Cardiac muscle cell (in vitro differentiated cells and primary cell): Measurements from ENCODE around the gene GAN. TPM values are rescaled to one million over a fixed set of nuclear protein-coding genes. Genes with fewer than 3 reads are reported as not detected.
A peak's percentile ranks its signal among the peaks of the same experiment; 100 is the strongest.

Experiments used
- DNase-seq, 2 donors: peaks; one replicate each; pipeline versions ENCODE4 v3.0.0 to v3.0.0-alpha.2; 2010 to 2017; ENCODE audit warnings: low read depth in 1 of 2, low spot score in 1 of 2
- H3K27ac ChIP-seq: fragments of 200-600 bp; sonication (generic); 2 replicates; pipeline ENCODE4 v1.5.1; 2016
- H3K27me3 ChIP-seq: fragments of 200-600 bp; sonication (generic); 2 replicates; pipeline ENCODE4 v1.6.0; 2016; ENCODE audit warnings: control low read depth
- H3K36me3 ChIP-seq: fragments of 200-600 bp; sonication (generic); 2 replicates; pipeline ENCODE4 v1.5.1; 2016; ENCODE audit warnings: control low read depth
- H3K4me1 ChIP-seq: fragments of 200-600 bp; sonication (generic); 2 replicates; pipeline ENCODE4 v1.8.1; 2017; ENCODE audit warnings: low read depth, mild to moderate bottlenecking, mixed run types
- H3K4me3 ChIP-seq: fragments of 200-600 bp; sonication (generic); 2 replicates; pipeline ENCODE4 v1.5.1; 2016; ENCODE audit warnings: mild to moderate bottlenecking
- H3K9me3 ChIP-seq: fragments of 200-600 bp; sonication (generic); 2 replicates; pipeline ENCODE4 v1.5.1; 2017; ENCODE audit warnings: low read depth, mild to moderate bottlenecking, control low read depth
- polyA plus RNA-seq: library from polyadenylated mRNA; unstranded; fragments of >200 nt; fragmentation: Nextera tagmentation; extraction: Ambion mirVana; gene quantifications from 2 replicates; pipeline ENCODE4 v1.2.1, GENCODE V29; 2016
- total RNA-seq: library from RNA; depleted of rRNA; stranded (reverse); fragments of >200 nt; gene quantifications from 2 replicates; pipeline ENCODE4 v1.2.3, GENCODE V29; 2016
- TF ChIP-seq, protein P1 (sequence below): IDR thresholded peaks from 2 replicates; pipeline ENCODE4 v1.5.1; 2012; ENCODE audit warnings: low read depth, mild to moderate bottlenecking, low read length

GAN gene
- total and polyA plus RNA-seq, 2 experiments from 2014 or later: 2.7 to 30.8 TPM

- Histone ChIP-seq H3K9me3 (no peaks in the 10 kb centered on the region), H3K4me1 (no peaks in the 10 kb centered on the region), H3K27me3 (no peaks in the 10 kb centered on the region), H3K36me3 (no peaks in the 10 kb centered on the region), H3K4me3 (no peak overlapping the region), H3K27ac (no peak overlapping the region)
- peak; percentile 48 to 64 for DNase-seq
- TF ChIP-seq, protein P1, sequence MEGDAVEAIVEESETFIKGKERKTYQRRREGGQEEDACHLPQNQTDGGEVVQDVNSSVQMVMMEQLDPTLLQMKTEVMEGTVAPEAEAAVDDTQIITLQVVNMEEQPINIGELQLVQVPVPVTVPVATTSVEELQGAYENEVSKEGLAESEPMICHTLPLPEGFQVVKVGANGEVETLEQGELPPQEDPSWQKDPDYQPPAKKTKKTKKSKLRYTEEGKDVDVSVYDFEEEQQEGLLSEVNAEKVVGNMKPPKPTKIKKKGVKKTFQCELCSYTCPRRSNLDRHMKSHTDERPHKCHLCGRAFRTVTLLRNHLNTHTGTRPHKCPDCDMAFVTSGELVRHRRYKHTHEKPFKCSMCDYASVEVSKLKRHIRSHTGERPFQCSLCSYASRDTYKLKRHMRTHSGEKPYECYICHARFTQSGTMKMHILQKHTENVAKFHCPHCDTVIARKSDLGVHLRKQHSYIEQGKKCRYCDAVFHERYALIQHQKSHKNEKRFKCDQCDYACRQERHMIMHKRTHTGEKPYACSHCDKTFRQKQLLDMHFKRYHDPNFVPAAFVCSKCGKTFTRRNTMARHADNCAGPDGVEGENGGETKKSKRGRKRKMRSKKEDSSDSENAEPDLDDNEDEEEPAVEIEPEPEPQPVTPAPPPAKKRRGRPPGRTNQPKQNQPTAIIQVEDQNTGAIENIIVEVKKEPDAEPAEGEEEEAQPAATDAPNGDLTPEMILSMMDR: peak; percentile 63
These were observed 114.3 kb downstream of the GAN start for GRCh38 chr16:81429045-81429521.

- H3K4me3 ChIP-seq: no peak overlapping the region
- no peaks in the 10 kb centered on the region for H3K9me3 ChIP-seq
- DNase-seq: peak in 1 of 2 donors; percentile 78
- TF ChIP-seq, protein P1: no peak
- no peaks in the 10 kb centered on the region for H3K4me1 ChIP-seq
- no peaks in the 10 kb centered on the region for H3K36me3 ChIP-seq
- H3K27me3 ChIP-seq: no peaks in the 10 kb centered on the region
- H3K27ac ChIP-seq: no peak overlapping the region
These were observed 117.0 kb downstream of the GAN start for GRCh38 chr16:81431554-81432353.

DNA sequence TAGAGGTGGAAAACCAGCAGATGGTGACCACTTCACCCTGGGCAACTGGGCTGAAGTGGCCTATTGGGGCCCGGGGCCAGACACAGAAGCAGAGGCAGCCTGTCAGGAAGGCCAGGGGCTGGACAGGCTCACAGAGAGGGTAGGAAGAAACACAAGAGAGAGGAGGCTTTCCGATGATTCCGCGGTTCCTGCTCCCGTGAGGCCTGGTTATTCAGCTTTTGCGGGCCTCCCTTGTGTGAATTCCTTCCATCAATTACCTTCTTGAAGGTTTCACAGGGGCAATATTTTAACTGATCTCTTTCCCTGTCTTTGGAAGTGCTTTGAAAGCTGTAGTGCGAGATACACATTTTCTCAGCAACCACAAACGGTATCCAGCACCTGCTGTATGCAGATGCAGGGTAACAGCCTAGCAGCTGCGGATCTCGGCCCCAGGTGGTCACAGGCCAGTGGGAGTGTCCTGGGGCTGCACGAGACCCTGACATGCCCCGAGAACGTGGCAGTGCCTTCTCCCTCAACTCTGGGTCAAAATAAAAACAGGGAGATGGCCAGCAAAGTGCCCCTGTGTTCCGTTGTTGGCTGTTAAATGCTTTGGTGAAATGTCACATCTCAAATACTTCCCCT is 118.3 kb downstream of the GAN start:
- no peaks in the 10 kb centered on the region for H3K9me3 ChIP-seq
- no peak for DNase-seq

DNA sequence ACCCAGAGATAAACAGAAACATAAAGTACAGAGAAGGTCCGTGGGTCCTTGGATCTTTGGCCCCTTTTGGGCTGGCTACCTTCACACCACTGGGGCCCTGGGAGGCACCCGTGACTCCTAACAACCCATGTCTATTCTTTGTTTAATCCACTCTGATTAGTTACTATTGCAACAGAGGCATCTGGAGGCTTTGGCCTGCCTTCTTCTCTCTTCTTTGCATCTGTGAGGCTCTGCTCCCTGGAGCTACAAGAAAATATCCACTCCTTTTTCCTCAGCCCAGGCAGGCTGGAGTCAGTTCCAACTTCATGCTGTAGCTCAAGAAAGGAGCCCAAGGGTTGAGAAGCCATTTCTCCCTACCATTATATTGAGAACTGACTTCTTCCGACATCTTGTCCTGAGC is 120.3 kb downstream of the GAN start:
- no peak for DNase-seq
- TF ChIP-seq, protein P1: no peak
- no peaks in the 10 kb centered on the region for H3K36me3 ChIP-seq
- no peaks in the 10 kb centered on the region for H3K9me3 ChIP-seq
- H3K4me3 ChIP-seq: no peak overlapping the region
- no peaks in the 10 kb centered on the region for H3K4me1 ChIP-seq
- no peak overlapping the region for H3K27ac ChIP-seq
- no peaks in the 10 kb centered on the region for H3K27me3 ChIP-seq

More for the DNA sequence above, 118.3 kb downstream of the GAN start:
- no peak overlapping the region for H3K4me3 ChIP-seq
- no peak overlapping the region for H3K27ac ChIP-seq
- no peaks in the 10 kb centered on the region for H3K27me3 ChIP-seq
- no peaks in the 10 kb centered on the region for H3K36me3 ChIP-seq
- TF ChIP-seq, protein P1: no peak
- no peaks in the 10 kb centered on the region for H3K4me1 ChIP-seq

- no peaks in the 10 kb centered on the region for H3K9me3 ChIP-seq
- no peak overlapping the region for H3K4me3 ChIP-seq
- no peaks in the 10 kb centered on the region for H3K36me3 ChIP-seq
- no peak for DNase-seq
- H3K4me1 ChIP-seq: no peaks in the 10 kb centered on the region
- TF ChIP-seq, protein P1: no peak
- no peak overlapping the region for H3K27ac ChIP-seq
- H3K27me3 ChIP-seq: peaks cover 3% of the 10 kb centered on the region
These were observed 120.8 kb downstream of the GAN start for GRCh38 chr16:81435567-81435966.
